Panc1 (cell line): ENCODE data around the gene GDF10. TPM values are rescaled to one million over a fixed set of nuclear protein-coding genes. Genes with fewer than 3 reads are reported as not detected.

Experiments used
- ATAC-seq: fragments of 200-7000 bp; cut with Tn5 transposase; 2 replicates; pipeline ENCODE4 v1.9.1; 2020; ENCODE audit warnings: mild to moderate bottlenecking, moderate library complexity
- BruUV-seq: library from RNA; stranded (reverse); fragments of 400-500 nt; replicated peaks from 2 replicates; lab custom pipeline; 2021; lab: Mats Ljungman, UMichigan
- CTCF ChIA-PET: fragments of 300-600 bp; sonication (Branson Sonifier 250); formaldehyde crosslinking; loops from one replicate; lab custom pipeline; 2022; ENCODE audit warnings: antibody characterized with exemption; lab: Charles Lee
- POLR2A ChIA-PET: fragments of 300-600 bp; sonication (Branson Sonifier 250); formaldehyde crosslinking; loops from one replicate; lab custom pipeline; 2022; ENCODE audit warnings: antibody characterized with exemption; lab: Charles Lee
- DNase-seq: peaks from one replicate; pipeline ENCODE4 v3.0.0-alpha.2; 2010; ENCODE audit warnings: low read depth, low spot score
- H3K27ac ChIP-seq: 2 replicates; pipeline ENCODE4 v1.5.1; 2011; ENCODE audit warnings: mild to moderate bottlenecking, low read length, inconsistent platforms
- H3K27me3 ChIP-seq: fragments of 200-500 bp; sonication (Bioruptor generic); 2 replicates; pipeline ENCODE4 v1.6.0; 2014; ENCODE audit warnings: low read length, inconsistent platforms; ENCODE audit not compliant: control insufficient read depth, insufficient read depth
- H3K36me3 ChIP-seq: fragments of 200-500 bp; sonication (Bioruptor generic); 2 replicates; pipeline ENCODE4 v1.5.1; 2014; ENCODE audit warnings: inconsistent platforms, mild to moderate bottlenecking, low read length, moderate library complexity; ENCODE audit not compliant: control insufficient read depth, insufficient read depth
- H3K4me1 ChIP-seq: 2 replicates; pipeline ENCODE4 v1.5.1; 2011; ENCODE audit warnings: inconsistent platforms, mild to moderate bottlenecking, low read length, moderate library complexity; ENCODE audit not compliant: control insufficient read depth, insufficient read depth
- H3K4me3 ChIP-seq, 2 experiments: 2 replicates each; pipeline ENCODE4 v1.5.1; 2011 to 2012; ENCODE audit warnings: low read depth in 2 of 2, low read length in 2 of 2, mild to moderate bottlenecking in 2 of 2, inconsistent platforms in 1 of 2, moderate library complexity in 1 of 2
- H3K9me3 ChIP-seq: fragments of 200-500 bp; sonication (Bioruptor generic); 2 replicates; pipeline ENCODE4 v1.5.1; 2014; ENCODE audit warnings: low read depth, mild to moderate bottlenecking, inconsistent platforms, low read length, moderate library complexity; ENCODE audit not compliant: control insufficient read depth, insufficient read depth
- CTCF ChIP-seq: fragments of 450-650 bp; IDR thresholded peaks from 2 replicates; pipeline ENCODE4 v1.5.1; 2017; ENCODE audit warnings: mild to moderate bottlenecking
- POLR2AphosphoS5 ChIP-seq: IDR thresholded peaks from 2 replicates; pipeline ENCODE4 v1.6.1; 2012; ENCODE audit warnings: mild to moderate bottlenecking, low read depth, low read length, moderate library complexity
- REST ChIP-seq, 2 experiments: IDR thresholded peaks; 2 replicates each; pipeline ENCODE4 v1.6.1; 2011 to 2012; ENCODE audit warnings: low read depth in 2 of 2, control low read depth in 1 of 2, low read length in 1 of 2, mild to moderate bottlenecking in 1 of 2, moderate library complexity in 1 of 2; ENCODE audit not compliant: insufficient read depth in 1 of 2
- SIN3A ChIP-seq: IDR thresholded peaks from 2 replicates; pipeline ENCODE4 v1.6.1; 2012; ENCODE audit warnings: low read depth, mild to moderate bottlenecking, low read length, moderate library complexity, borderline replicate concordance; ENCODE audit not compliant: insufficient read depth
- TCF7L2 ChIP-seq: IDR thresholded peaks from 2 replicates; pipeline ENCODE4 v1.6.1; 2011; ENCODE audit warnings: mild to moderate bottlenecking, low read depth, low read length, inconsistent platforms
- in situ Hi-C: cut with HindIII; loops from 2 replicates; pipeline ENCODE4 v1.10.0; 2016; ENCODE audit warnings: low sequenced_read_pairs, low pct_unique_long_range_greater_than_20kb
- intact Hi-C: fragments of 100-400 bp; cut with micrococcal nuclease; formaldehyde crosslinking; loops from one replicate; pipeline ENCODE4 v1.10.0; 2022; ENCODE audit not compliant: unreplicated experiment
- total RNA-seq: library from RNA; stranded (reverse); gene quantifications from one replicate; pipeline ENCODE4 v1.2.1, GENCODE V29; 2021; ENCODE audit not compliant: unreplicated experiment

Gene GDF10
- total RNA-seq, 1 experiment from 2014 or later, result 1.2 TPM

GRCh38 chr10:47303105-47303504 lies 3.1 kb downstream of the GDF10 start:
- POLR2A ChIA-PET, result no interaction called here
- H3K9me3 ChIP-seq, result no peaks in the 10 kb centered on the region
- in situ Hi-C loops, result no loop called here
- no peaks in the 10 kb centered on the region for H3K36me3 ChIP-seq
- ATAC-seq (no peak), DNase-seq (no peak)
- peaks cover 22% of the 10 kb centered on the region for H3K27me3 ChIP-seq
- TF ChIP-seq POLR2AphosphoS5, result no peak
- no peak for TF ChIP-seq SIN3A
- no peak for TF ChIP-seq REST (IDR thresholded peaks at IDR 0.05; ENCODE audit: insufficient read depth in 1 of 2, low read depth in 2 of 2, low read length in 1 of 2)
- TF ChIP-seq CTCF, result no peak
- no peak for TF ChIP-seq TCF7L2
- CTCF ChIA-PET, result no interaction called here
- intact Hi-C loops, result no loop called here
- peaks cover 5% of the 10 kb centered on the region; the same call in 1 of the 2 replicates for H3K4me1 ChIP-seq
- no peak overlapping the region for H3K27ac ChIP-seq
- H3K4me3 ChIP-seq, result no peak overlapping the region
- no TSS peak for BruUV-seq

GRCh38 chr10:47303866-47304265 lies 3.9 kb downstream of the GDF10 start:
- ChIA-PET POLR2A (no interaction called here), CTCF (no interaction called here)
- no peak for TF ChIP-seq SIN3A
- TF ChIP-seq REST (IDR thresholded peaks at IDR 0.05; ENCODE audit: insufficient read depth in 1 of 2, low read depth in 2 of 2, low read length in 1 of 2), result no peak
- no peak for TF ChIP-seq TCF7L2
- no peak for TF ChIP-seq CTCF
- TF ChIP-seq POLR2AphosphoS5, result no peak
- H3K9me3 ChIP-seq, result no peaks in the 10 kb centered on the region
- in situ Hi-C loops, result no loop called here
- no peaks in the 10 kb centered on the region for H3K36me3 ChIP-seq
- intact Hi-C loops, result no loop called here
- H3K4me3 ChIP-seq, result no peak overlapping the region
- no peak overlapping the region for H3K27ac ChIP-seq
- no TSS peak for BruUV-seq
- ATAC-seq (no peak), DNase-seq (no peak)
- H3K4me1 ChIP-seq, result peaks cover 5% of the 10 kb centered on the region; the same call in 1 of the 2 replicates
- peaks cover 19% of the 10 kb centered on the region for H3K27me3 ChIP-seq
